SU-DHL-6 (cell line): ENCODE measurements around the gene SFT2D2.
A peak's percentile ranks its signal among the peaks of the same experiment; 100 is the strongest.
"Not testable (repeated sequence)": the region's sequence is repeated elsewhere in the genome, so short reads cannot be mapped to it uniquely, and the experiment has no call there.

ENCODE experiments used
- H2AFZ ChIP-seq: fragments of 200-600 bp; sonication (generic); 2 replicates; pipeline ENCODE4 v1.6.1; 2014; ENCODE audit warnings: low read depth, mild to moderate bottlenecking, moderate library complexity, mixed read lengths, antibody characterized with exemption, low read length; ENCODE audit not compliant: severe bottlenecking
- H3F3A ChIP-seq: fragments of 200-600 bp; shearing (Covaris generic); 2 replicates; pipeline ENCODE4 v1.6.0; 2016; ENCODE audit warnings: antibody characterized with exemption, mild to moderate bottlenecking; ENCODE audit not compliant: insufficient read depth
- H3K27ac ChIP-seq: fragments of 200-600 bp; sonication (generic); 2 replicates; pipeline ENCODE4 v1.5.1; 2016; ENCODE audit warnings: low read depth, mild to moderate bottlenecking, low read length, moderate library complexity, mixed read lengths
- H3K27me3 ChIP-seq: fragments of 200-600 bp; sonication (generic), shearing (Covaris generic); 2 replicates; pipeline ENCODE4 v1.6.0; 2014; ENCODE audit warnings: mild to moderate bottlenecking, low read length
- H3K36me3 ChIP-seq: fragments of 200-600 bp; sonication (generic); 2 replicates; pipeline ENCODE4 v1.6.1; 2014; ENCODE audit warnings: mild to moderate bottlenecking, low read length, mixed read lengths
- H3K4me2 ChIP-seq: fragments of 300-600, 200-600 bp; shearing (Covaris generic), sonication (generic); 2 replicates; pipeline ENCODE4 v1.6.0; 2014; ENCODE audit warnings: low read length, low read depth, mild to moderate bottlenecking; ENCODE audit not compliant: poor library complexity, severe bottlenecking
- H3K4me3 ChIP-seq: fragments of 200-600 bp; sonication (generic); 2 replicates; pipeline ENCODE4 v1.5.1; 2014; ENCODE audit warnings: antibody characterized with exemption, low read length, mild to moderate bottlenecking, mixed read lengths; ENCODE audit not compliant: insufficient read depth, poor library complexity, severe bottlenecking
- H3K79me2 ChIP-seq: fragments of 200-600 bp; sonication (generic); 2 replicates; pipeline ENCODE4 v1.6.1; 2014; ENCODE audit warnings: mild to moderate bottlenecking, low read length, moderate library complexity; ENCODE audit not compliant: insufficient read depth
- H3K9ac ChIP-seq: fragments of 200-600 bp; sonication (generic); 2 replicates; pipeline ENCODE4 v1.7.0; 2014; ENCODE audit warnings: mild to moderate bottlenecking, low read length
- H3K9me2 ChIP-seq: fragments of 200-600 bp; sonication (generic); replicated peaks from 2 replicates; pipeline ENCODE4 v1.6.1; 2014; ENCODE audit warnings: low read length; ENCODE audit not compliant: insufficient read depth
- H3K9me3 ChIP-seq: fragments of 200-600 bp; sonication (generic); 2 replicates; pipeline ENCODE4 v1.6.1; 2014; ENCODE audit warnings: low read length, mixed read lengths; ENCODE audit not compliant: insufficient read depth
- H4K20me1 ChIP-seq: fragments of 200-600 bp; sonication (generic); 2 replicates; pipeline ENCODE4 v1.6.1; 2014; ENCODE audit warnings: low read depth, mild to moderate bottlenecking, antibody characterized with exemption, low read length, moderate library complexity, mixed read lengths
- CTCF ChIP-seq: fragments of 200-600 bp; sonication (generic); IDR thresholded peaks from one replicate; pipeline ENCODE4 v1.5.1; 2017; ENCODE audit warnings: antibody characterized with exemption, mild to moderate bottlenecking, low read length, moderate library complexity; ENCODE audit not compliant: insufficient read depth, poor library complexity, severe bottlenecking
- EZH2phosphoT487 ChIP-seq: fragments of 200-600 bp; sonication (generic), shearing (Covaris generic); conservative IDR thresholded peaks from 2 replicates; pipeline ENCODE4 v1.6.1; 2018; ENCODE audit warnings: mild to moderate bottlenecking, antibody characterized with exemption, low read length, moderate library complexity, mixed read lengths

The SFT2D2 gene

GRCh38 chr1:168179438-168180147 is 46.2 kb upstream of the SFT2D2 start:
- TF ChIP-seq CTCF (no peak), EZH2phosphoT487 (no peak)
- Histone ChIP-seq H3F3A (no peaks in the 10 kb centered on the region), H3K27me3 (no peaks in the 10 kb centered on the region), H3K9ac (peak overlapping the region; percentile 77), H4K20me1 (no peaks in the 10 kb centered on the region), H2AFZ (peak overlapping the region; percentile 89), H3K36me3 (no peaks in the 10 kb centered on the region), H3K4me3 (peak overlapping the region; percentile 93), H3K9me2 (no peaks in the 10 kb centered on the region), H3K4me2 (peak overlapping the region; percentile 78), H3K27ac (peak overlapping the region; percentile 63), H3K79me2 (peaks cover 49% of the 10 kb centered on the region), H3K9me3 (no peaks in the 10 kb centered on the region)

GRCh38 chr1:168180148-168180524 is 45.7 kb upstream of the SFT2D2 start:
- Histone ChIP-seq H3F3A (no peaks in the 10 kb centered on the region), H2AFZ (no peak overlapping the region), H3K4me3 (peak overlapping the region; percentile 93), H3K27me3 (no peaks in the 10 kb centered on the region), H3K36me3 (0 out of 2 replicates have a peak, but pooled peaks cover 5% of the 10 kb centered on the region), H3K9me2 (no peaks in the 10 kb centered on the region), H3K4me2 (peak overlapping the region; percentile 78), H3K27ac (peak overlapping the region; percentile 63; the same call in 1 of the 2 replicates), H3K9me3 (no peaks in the 10 kb centered on the region), H3K9ac (peak overlapping the region; percentile 77), H3K79me2 (peaks cover 54% of the 10 kb centered on the region), H4K20me1 (no peaks in the 10 kb centered on the region)
- TF ChIP-seq CTCF (no peak), EZH2phosphoT487 (no peak)

- not testable (repeated sequence) for H3K9me3 ChIP-seq, H3K9ac ChIP-seq, H3K27me3 ChIP-seq, H3K27ac ChIP-seq, H4K20me1 ChIP-seq, H3F3A ChIP-seq, H3K36me3 ChIP-seq, H3K4me3 ChIP-seq, H2AFZ ChIP-seq, H3K4me2 ChIP-seq, H3K9me2 ChIP-seq
- peaks cover 55% of the 10 kb centered on the region for H3K79me2 ChIP-seq
Measured at GRCh38 chr1:168181063-168181720, 44.6 kb upstream of the SFT2D2 start.

GRCh38 chr1:168187177-168187576 is 38.6 kb upstream of the SFT2D2 start:
- Histone ChIP-seq H3K27ac (no peak overlapping the region), H4K20me1 (no peaks in the 10 kb centered on the region), H3K9me3 (no peaks in the 10 kb centered on the region), H3K79me2 (peaks cover 27% of the 10 kb centered on the region), H3K36me3 (peaks cover 16% of the 10 kb centered on the region; the same call in 1 of the 2 replicates), H3K9ac (no peak overlapping the region), H3F3A (no peaks in the 10 kb centered on the region), H3K4me3 (no peak overlapping the region), H2AFZ (no peak overlapping the region), H3K27me3 (no peaks in the 10 kb centered on the region), H3K9me2 (no peaks in the 10 kb centered on the region), H3K4me2 (no peak overlapping the region)
- no peak for TF ChIP-seq CTCF
- TF ChIP-seq EZH2phosphoT487, result no peak
